Gastrocnemius medialis (tissue), 4 donors: ENCODE measurements around the gene CRHR1. TPM values are rescaled to one million over a fixed set of nuclear protein-coding genes. Genes with fewer than 3 reads are reported as not detected.
"Not testable (repeated sequence)": the region's sequence is repeated elsewhere in the genome, so short reads cannot be mapped to it uniquely, and the experiment has no call there.

Experiments used
- ATAC-seq, 2 donors: fragments of 150-250 bp; one replicate each; pipeline ENCODE4 v1.9.1; 2016
- DNase-seq, 2 donors: peaks; one replicate each; pipeline ENCODE4 v3.0.0-alpha.2; 2019
- H3K27ac ChIP-seq, 4 donors: fragments of 200-600 bp; sonication (generic); 1 replicate in 1 of 4; 2 replicates in 3 of 4; pipeline ENCODE4 v1.5.1; 2016 to 2018; ENCODE audit warnings: mild to moderate bottlenecking in 2 of 4, moderate library complexity in 1 of 4
- H3K27me3 ChIP-seq, 3 donors: fragments of 200-600 bp; sonication (generic) in 2 of 3; 1 replicate in 1 of 3; 2 replicates in 2 of 3; pipeline versions ENCODE4 v1.5.1 to v1.6.0; 2016 to 2019; ENCODE audit warnings: mild to moderate bottlenecking in 1 of 3, moderate library complexity in 1 of 3
- H3K36me3 ChIP-seq, 2 donors: fragments of 200-600 bp; sonication (generic) in 1 of 2; one replicate each; pipeline ENCODE4 v1.5.1; 2017 to 2018
- H3K4me1 ChIP-seq, 2 donors: fragments of 200-600 bp; sonication (generic) in 1 of 2; one replicate each; pipeline ENCODE4 v1.5.1; 2016 to 2017; ENCODE audit warnings: mild to moderate bottlenecking in 2 of 2
- H3K4me3 ChIP-seq, 4 donors: fragments of 200-600 bp; sonication (generic) in 3 of 4; 1 replicate in 1 of 4; 2 replicates in 3 of 4; pipeline ENCODE4 v1.5.1; 2016 to 2019; ENCODE audit warnings: mild to moderate bottlenecking in 2 of 4
- H3K9me3 ChIP-seq, 3 donors: fragments of 200-600 bp; sonication (generic) in 2 of 3; 1 replicate in 1 of 3; 2 replicates in 2 of 3; pipeline ENCODE4 v1.5.1; 2016 to 2019
- POLR2A ChIP-seq, 2 donors: fragments of 450-650 bp; IDR thresholded peaks; one replicate each; pipeline ENCODE4 v1.6.1; 2017; ENCODE audit warnings: antibody characterized with exemption in 2 of 2, mild to moderate bottlenecking in 2 of 2, moderate library complexity in 2 of 2
- in situ Hi-C, 4 donors: fragments of 200-750 bp; cut with MboI; loops; one replicate each; pipeline versions ENCODE4 v1.15.0 to v1.8.0; 2017; ENCODE audit warnings: low sequenced_read_pairs in 4 of 4
- intact Hi-C: fragments of 100-400 bp; cut with DNase I; formaldehyde crosslinking; loops from one replicate; pipeline ENCODE4 v1.15.1; 2023; ENCODE audit warnings: low total_unique reads
- total RNA-seq, 4 donors: library from RNA; depleted of rRNA; stranded (reverse); fragments of >200 nt; gene quantifications; one replicate each; pipeline versions ENCODE4 v1.1.0 to v1.2.3, GENCODE V29; 2016
- TF ChIP-seq, protein P1 (sequence below), 5 experiments: fragments of 450-650 bp in 3 of 5; fragments of 200-600 bp in 2 of 5; sonication (generic) in 2 of 5; IDR thresholded peaks in 4 of 5; conservative IDR thresholded peaks in 1 of 5; 1 replicate in 4 of 5; 2 replicates in 1 of 5; pipeline ENCODE4 v1.5.1; 2016 to 2019; ENCODE audit warnings: antibody characterized with exemption in 5 of 5, mild to moderate bottlenecking in 3 of 5, moderate library complexity in 3 of 5

CRHR1 gene
- total RNA-seq, 4 donors from 2014 or later: not detected

DNA sequence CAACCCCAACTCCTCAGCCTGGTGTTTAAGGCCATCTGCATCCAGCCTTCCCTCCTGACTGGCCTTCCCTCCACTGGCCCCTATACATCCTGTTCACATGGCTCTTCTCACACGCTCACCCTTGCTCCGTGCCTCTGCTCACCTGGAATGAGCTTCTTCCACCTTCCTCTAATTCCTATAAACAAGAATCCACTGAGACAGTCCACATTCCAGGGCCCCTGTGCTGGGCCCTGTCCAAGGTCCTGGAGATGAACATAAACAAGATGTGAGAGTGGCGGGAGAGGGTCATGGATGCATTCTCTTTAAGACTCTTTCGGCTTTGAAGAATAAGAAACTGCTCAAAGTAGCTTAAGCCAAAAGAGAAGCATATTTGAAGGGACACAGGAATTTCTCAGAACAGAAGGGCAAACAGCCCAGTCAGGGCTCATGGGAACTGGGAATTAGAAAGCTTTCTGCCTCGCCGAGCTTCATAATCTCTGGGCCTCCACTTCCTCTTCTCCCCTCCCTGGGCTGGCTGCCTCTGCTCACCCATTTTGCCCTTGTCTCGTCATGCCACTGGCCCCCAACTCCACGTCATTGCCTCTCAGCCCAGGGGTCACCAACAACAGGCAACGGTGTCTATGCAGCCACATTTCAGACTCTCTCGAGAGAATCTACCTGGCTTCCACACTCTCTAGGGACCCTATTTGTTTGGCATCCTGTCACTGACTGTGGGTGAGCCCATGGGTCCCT, 74.0 kb downstream of the CRHR1 start:
- Histone ChIP-seq H3K27me3 (no peaks in the 10 kb centered on the region), H3K27ac (no peak overlapping the region), H3K4me3 (no peak overlapping the region), H3K9me3 (no peaks in the 10 kb centered on the region), H3K4me1 (no peaks in the 10 kb centered on the region), H3K36me3 (no peaks in the 10 kb centered on the region)
- no peak for TF ChIP-seq POLR2A (IDR thresholded peaks at IDR 0.05)
- TF ChIP-seq, protein P1, sequence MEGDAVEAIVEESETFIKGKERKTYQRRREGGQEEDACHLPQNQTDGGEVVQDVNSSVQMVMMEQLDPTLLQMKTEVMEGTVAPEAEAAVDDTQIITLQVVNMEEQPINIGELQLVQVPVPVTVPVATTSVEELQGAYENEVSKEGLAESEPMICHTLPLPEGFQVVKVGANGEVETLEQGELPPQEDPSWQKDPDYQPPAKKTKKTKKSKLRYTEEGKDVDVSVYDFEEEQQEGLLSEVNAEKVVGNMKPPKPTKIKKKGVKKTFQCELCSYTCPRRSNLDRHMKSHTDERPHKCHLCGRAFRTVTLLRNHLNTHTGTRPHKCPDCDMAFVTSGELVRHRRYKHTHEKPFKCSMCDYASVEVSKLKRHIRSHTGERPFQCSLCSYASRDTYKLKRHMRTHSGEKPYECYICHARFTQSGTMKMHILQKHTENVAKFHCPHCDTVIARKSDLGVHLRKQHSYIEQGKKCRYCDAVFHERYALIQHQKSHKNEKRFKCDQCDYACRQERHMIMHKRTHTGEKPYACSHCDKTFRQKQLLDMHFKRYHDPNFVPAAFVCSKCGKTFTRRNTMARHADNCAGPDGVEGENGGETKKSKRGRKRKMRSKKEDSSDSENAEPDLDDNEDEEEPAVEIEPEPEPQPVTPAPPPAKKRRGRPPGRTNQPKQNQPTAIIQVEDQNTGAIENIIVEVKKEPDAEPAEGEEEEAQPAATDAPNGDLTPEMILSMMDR (IDR thresholded peaks at IDR 0.05 in 4 of 5, conservative IDR thresholded peaks at IDR 0.05 in 1 of 5): no peak
- no peak for ATAC-seq
- intact Hi-C loops (no loop called here), in situ Hi-C loops (no loop called here)
- no peak for DNase-seq

DNA sequence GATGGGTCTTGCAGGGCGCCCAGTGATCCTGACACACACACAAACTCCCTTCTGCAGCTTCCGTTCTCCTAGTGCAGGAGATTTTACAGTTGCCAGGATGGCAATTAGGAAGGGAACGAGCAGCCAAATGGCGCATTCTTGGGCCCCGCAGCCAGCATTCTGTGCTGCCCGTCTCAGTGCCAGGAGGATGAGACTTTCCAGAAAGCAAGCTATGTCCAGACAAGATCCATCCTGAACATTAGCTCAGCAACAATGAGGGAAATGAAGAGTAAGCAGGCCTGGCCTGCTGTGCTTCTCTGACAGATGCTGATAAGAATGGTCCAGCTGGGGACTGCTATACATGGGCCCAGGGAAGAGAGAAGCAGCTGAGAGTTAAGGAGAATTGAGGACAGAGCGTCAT, 77.0 kb downstream of the CRHR1 start:
- in situ Hi-C loops: no loop called here

DNA sequence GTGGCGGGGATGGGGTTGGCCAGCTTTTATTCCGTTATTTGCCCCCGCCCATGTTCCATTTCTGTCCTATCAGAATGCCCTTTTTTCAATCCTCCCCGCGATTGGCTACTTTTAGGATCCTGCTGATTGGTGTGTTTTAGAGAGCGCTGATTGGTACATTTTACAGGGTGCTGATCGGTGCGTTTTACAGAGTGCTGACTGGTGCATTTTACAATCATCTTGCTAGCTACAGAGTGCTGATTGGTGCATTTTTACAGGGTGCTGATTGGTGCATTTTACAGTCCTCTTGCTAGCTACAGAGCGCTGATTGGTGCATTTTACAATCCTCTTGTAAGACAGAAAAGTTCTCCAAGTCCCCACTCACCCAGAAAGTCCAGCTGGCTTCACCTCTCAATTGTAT, 78.0 kb downstream of the CRHR1 start:
- H3K4me1 ChIP-seq, in situ Hi-C loops, ATAC-seq, H3K27me3 ChIP-seq, H3K36me3 ChIP-seq, intact Hi-C loops, DNase-seq, H3K9me3 ChIP-seq, H3K27ac ChIP-seq, H3K4me3 ChIP-seq: not testable (repeated sequence)

More for the DNA sequence above, 77.0 kb downstream of the CRHR1 start:
- no peak overlapping the region for H3K4me3 ChIP-seq
- no peak for DNase-seq
- peaks cover 2 to 5% (median 2%) of the 10 kb centered on the region in 3 donors for H3K27me3 ChIP-seq
- H3K9me3 ChIP-seq: no peaks in the 10 kb centered on the region
- TF ChIP-seq, protein P1 (IDR thresholded peaks at IDR 0.05 in 4 of 5, conservative IDR thresholded peaks at IDR 0.05 in 1 of 5): no peak
- no peak for TF ChIP-seq POLR2A (IDR thresholded peaks at IDR 0.05)
- ATAC-seq: no peak
- no peaks in the 10 kb centered on the region for H3K4me1 ChIP-seq
- H3K27ac ChIP-seq: no peak overlapping the region
- intact Hi-C loops: no loop called here
- no peaks in the 10 kb centered on the region for H3K36me3 ChIP-seq

DNA sequence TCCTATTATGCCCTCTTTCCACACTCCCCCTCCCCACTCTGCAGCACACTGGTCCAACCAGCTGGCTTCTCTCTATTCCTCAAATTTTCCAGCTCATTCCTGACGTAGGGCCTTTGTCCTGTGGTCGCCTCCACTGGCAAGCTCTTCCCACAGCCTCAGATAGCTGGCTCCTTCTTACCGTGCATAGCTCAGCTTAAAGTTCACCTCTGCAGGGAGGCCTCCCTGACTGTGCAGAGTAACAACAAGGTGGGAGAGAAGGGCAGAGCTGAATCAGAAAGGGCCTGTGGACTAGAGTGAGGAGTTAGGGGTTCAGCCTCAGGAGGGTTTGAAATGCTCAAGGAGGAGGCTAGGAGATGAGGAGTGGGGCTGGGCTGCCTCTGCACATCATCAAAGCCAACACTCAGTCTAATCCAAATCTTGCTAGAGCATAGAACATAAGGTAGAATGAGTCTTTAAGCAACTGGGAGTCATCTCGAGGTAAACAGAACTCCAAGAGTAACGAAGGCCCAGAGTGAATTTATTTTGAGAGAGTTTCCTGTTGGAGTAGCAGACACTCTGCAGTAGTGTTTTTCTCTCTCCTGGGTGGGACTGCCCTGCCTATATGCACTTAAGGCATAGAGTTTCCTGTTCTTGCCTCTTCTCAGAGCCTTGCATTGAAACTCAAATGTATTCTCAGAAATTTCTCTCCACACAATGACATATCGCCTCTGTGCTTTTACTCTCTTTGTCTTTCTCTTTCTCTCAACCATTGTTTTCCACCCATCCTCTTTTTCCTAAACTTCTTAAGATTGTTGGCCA, 79.9 kb downstream of the CRHR1 start:
- intact Hi-C loops (no loop called here), in situ Hi-C loops (no loop called here)
- H3K9me3 ChIP-seq: no peaks in the 10 kb centered on the region
- H3K4me3 ChIP-seq: no peak overlapping the region
- DNase-seq (no peak), ATAC-seq (no peak)
- TF ChIP-seq POLR2A (IDR thresholded peaks at IDR 0.05): no peak
- TF ChIP-seq, protein P1 (IDR thresholded peaks at IDR 0.05 in 4 of 5, conservative IDR thresholded peaks at IDR 0.05 in 1 of 5): no peak
- no peaks in the 10 kb centered on the region for H3K4me1 ChIP-seq
- peaks cover 2 to 5% (median 2%) of the 10 kb centered on the region in 3 donors for H3K27me3 ChIP-seq
- H3K27ac ChIP-seq: no peak overlapping the region
- H3K36me3 ChIP-seq: no peaks in the 10 kb centered on the region

DNA sequence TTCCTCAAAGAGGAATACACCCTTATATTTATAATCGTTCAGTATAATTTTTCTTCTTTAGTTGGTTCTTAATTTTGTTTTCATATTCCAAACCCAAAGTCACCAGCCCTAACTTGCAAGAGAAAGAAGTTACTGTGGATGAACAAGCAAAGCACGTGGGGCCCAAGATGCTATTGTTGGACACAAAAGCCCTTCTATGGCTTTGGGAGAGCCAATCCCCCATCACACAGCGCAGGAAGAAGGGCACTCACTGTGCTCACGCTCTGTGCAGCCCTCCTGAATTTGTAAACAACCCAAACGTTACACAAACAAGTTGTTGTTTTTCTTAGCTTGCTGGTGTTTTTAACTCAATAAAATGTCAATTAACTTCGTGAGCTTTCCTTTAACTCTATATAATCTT, 83.1 kb downstream of the CRHR1 start:
- TF ChIP-seq, protein P1 (IDR thresholded peaks at IDR 0.05 in 4 of 5, conservative IDR thresholded peaks at IDR 0.05 in 1 of 5): no peak
- TF ChIP-seq POLR2A (IDR thresholded peaks at IDR 0.05): no peak
- no peaks in the 10 kb centered on the region for H3K4me1 ChIP-seq
- DNase-seq (no peak), ATAC-seq (no peak)
- H3K9me3 ChIP-seq: no peaks in the 10 kb centered on the region
- no peaks in the 10 kb centered on the region for H3K36me3 ChIP-seq
- peaks cover 2 to 5% (median 2%) of the 10 kb centered on the region in 3 donors for H3K27me3 ChIP-seq
- H3K27ac ChIP-seq: no peak overlapping the region
- H3K4me3 ChIP-seq: no peak overlapping the region
- in situ Hi-C loops (no loop called here), intact Hi-C loops (no loop called here)
